A549 treated with AZD9567 at 1 μM for 4 hours (cell line): ENCODE data around the gene BARHL2. TPM values are rescaled to one million over a fixed set of nuclear protein-coding genes. Genes with fewer than 3 reads are reported as not detected.

Source experiments
- total RNA-seq: library from RNA; stranded (reverse); fragments of 200-300 nt; extraction: Qiagen RNA extraction; gene quantifications from 5 replicates; pipeline ENCODE4 v1.2.3, GENCODE V29; 2022; ENCODE audit not compliant: insufficient read depth

BARHL2 gene
- not detected in 5 replicates for total RNA-seq

DNA sequence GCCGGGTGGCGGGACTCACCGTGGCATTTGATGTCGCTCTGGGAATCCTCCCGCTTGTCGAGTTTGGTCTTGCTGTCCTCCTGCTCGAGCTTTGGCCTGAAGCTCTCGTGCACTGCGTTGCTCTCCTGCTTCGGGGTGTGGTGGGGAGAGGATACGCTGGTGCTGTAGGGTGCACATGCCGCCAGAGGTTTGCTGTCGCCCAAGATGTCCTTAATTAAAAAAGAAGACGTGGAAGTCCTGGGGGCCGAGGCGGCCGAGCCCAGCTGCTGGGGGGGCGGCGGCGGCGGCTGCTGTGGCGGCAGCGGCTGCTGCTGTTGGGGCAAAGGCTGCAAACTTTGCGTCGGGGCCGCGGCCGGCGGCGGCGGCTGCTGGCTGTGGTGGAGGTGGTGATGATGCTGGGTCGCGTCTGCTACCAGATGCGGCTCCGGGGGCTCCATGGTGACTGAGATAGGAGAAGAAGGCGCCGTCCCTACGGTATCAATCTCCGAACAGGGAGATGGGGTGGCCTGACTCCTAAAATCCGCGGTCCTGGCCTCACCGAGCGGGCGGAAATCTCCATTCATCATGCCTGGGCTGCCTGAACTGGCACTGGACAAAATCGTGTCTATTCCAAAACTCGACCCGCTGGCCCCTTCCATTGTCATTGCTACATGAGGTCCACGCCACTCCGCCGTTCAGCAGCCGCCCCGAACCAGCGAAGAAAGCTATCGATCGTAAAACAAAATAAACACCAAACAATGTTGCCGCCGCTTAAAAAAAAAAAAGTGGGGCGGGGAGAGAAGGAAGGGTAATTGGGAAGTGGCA lies at the start of gene BARHL2:
Gene BARHL2, minus strand, starts transcription at position 751 of the 804 bp plus-strand sequence. Its CDS starts 107 bp downstream, at position 644.

